ENCODE measurements around the gene FEZ2.
A peak's percentile ranks its signal among the peaks of the same experiment; 100 is the strongest.
"Not testable (repeated sequence)": the region's sequence is repeated elsewhere in the genome, so short reads cannot be mapped to it uniquely, and the experiment has no call there.

The FEZ2 gene

DNA sequence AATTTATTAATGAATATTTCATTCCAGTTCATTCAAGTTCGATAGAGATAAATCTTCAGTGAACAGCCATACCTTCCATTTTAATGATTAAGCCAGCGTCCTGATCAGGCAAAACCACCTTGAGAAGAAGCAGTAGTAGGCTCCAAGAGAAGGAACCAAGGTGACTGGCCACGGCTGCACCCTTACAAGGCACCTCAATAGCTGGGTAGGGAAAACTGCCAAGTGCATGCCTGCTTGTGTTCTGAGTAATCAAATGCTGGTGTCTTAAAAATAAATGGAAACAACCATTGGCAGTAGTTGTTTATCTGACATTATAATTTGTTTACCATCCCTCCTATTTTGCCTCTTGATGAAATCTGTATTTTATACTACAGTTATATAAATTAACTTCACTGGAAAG lies 10.0 kb upstream of the FEZ2 start:
- no peak overlapping the region for H3K4me3 ChIP-seq (ENCODE audit: low read length)
- TF ChIP-seq, protein P1, sequence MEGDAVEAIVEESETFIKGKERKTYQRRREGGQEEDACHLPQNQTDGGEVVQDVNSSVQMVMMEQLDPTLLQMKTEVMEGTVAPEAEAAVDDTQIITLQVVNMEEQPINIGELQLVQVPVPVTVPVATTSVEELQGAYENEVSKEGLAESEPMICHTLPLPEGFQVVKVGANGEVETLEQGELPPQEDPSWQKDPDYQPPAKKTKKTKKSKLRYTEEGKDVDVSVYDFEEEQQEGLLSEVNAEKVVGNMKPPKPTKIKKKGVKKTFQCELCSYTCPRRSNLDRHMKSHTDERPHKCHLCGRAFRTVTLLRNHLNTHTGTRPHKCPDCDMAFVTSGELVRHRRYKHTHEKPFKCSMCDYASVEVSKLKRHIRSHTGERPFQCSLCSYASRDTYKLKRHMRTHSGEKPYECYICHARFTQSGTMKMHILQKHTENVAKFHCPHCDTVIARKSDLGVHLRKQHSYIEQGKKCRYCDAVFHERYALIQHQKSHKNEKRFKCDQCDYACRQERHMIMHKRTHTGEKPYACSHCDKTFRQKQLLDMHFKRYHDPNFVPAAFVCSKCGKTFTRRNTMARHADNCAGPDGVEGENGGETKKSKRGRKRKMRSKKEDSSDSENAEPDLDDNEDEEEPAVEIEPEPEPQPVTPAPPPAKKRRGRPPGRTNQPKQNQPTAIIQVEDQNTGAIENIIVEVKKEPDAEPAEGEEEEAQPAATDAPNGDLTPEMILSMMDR (conservative IDR thresholded peaks at IDR 0.05; ENCODE audit: low read length): no peak
- DNase-seq (ENCODE audit: low read depth): peak; percentile 22

DNA sequence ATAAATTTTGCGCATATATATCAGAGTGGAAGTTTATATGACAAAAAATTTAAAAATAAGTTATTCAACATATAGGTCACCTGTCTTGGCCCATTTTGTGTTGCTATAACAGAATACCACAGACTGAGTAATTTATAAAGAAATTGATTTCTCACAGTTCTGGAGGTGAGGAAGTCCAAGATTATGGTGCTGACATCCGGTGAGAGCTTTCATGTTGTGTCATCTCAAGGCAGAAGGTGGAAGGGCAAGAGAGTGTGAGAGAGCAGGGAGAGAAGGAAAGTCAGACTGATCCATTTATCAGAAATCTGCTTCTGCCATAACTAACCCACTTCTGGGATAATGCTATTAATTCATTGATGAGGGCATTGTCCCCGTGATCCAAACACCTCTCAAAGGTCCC lies 9.0 kb upstream of the FEZ2 start:
- no peak for DNase-seq (ENCODE audit: low read depth)
- H3K4me3 ChIP-seq (ENCODE audit: low read length): no peak overlapping the region
- TF ChIP-seq, protein P1 (conservative IDR thresholded peaks at IDR 0.05; ENCODE audit: low read length): no peak

DNA sequence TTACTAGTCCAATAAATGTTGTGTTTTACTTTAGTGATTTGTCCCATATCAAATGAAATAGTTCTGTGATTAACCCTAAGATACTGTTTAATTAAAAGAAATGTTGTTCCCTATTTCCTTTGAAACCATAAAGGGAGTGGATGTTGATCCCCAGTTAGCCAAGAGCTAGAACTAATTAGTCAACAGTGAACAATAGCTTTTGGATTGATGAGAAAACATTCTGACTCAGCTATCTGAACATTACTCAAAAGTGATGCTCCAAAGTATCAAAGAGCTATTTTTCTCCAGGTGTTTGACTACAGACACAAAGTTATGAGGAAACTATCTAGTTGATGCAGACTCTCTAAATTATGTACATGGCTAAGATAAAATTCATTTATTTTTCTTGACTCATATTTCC lies 7.3 kb upstream of the FEZ2 start:
- no peak overlapping the region for H3K4me3 ChIP-seq (ENCODE audit: low read length)
- TF ChIP-seq, protein P1 (conservative IDR thresholded peaks at IDR 0.05; ENCODE audit: low read length): no peak
- no peak for DNase-seq (ENCODE audit: low read depth)

DNA sequence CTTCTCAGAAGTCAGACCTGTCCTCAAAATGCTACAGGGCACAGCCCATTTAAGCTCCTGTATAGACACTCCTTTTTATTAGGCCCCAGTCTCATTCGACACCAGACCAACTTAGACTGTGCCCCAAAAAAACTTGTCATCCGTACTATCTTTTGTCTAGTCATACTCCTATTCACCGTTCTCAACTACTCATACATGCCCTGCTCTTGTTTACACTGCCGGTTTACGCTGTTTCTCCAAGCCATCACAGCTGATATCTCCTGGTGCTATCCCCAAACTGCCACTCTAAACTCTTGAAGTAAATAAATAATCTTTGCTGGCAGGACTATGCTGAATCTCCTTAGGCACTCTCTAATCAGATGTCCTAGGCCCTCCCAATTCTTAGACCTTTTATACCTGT lies 5.7 kb upstream of the FEZ2 start:
- not testable (repeated sequence) for DNase-seq (ENCODE audit: low read depth); H3K4me3 ChIP-seq (ENCODE audit: low read length)

DNA sequence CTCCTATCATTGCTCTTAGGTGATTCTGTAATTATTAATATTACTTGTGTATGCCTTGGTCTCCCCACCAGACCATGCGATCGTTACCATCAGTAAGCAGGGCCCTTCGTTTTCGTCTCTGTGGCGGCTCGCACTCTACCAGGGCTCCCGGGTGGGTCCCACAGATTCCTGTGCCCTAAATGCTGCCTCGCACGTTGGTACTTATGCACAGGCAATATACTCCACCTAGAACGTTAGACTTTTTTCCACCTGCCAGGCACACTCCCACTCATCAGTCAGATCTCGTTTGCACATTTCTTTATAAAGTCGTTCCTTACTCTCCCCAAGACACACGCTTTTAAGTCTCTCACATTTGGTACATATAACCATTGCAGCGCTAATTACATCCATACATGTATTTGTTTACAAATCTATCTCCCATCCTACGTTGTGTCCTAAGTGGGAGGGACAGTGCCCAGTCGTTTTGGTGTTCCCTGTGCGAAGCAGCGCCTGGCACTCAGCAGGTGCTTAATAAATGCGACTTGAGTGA lies 901 bp downstream of the FEZ2 start:
- TF ChIP-seq, protein P1 (conservative IDR thresholded peaks at IDR 0.05; ENCODE audit: low read length): no peak
- DNase-seq (ENCODE audit: low read depth): no peak
- H3K4me3 ChIP-seq (ENCODE audit: low read length): peak overlapping the region; percentile 89

DNA sequence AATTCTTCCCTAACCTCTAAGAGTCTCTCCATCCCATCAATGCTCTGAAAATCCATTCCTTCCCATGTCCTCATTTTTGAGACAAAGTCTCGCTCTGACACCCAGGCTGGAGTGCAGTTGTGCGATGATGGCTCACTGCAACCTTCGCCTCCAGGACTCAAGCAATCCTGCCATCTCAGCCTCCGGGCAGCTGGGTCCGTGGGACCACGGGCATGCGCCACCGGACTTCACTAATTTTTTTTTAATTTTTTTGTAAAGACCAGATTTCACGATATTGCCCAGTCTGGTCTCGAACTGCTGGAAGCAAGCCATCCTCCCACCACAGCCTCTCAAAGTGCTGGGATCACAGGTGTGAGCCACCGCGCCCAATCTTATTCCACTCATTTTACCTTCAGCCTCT lies 1.6 kb downstream of the FEZ2 start:
- H3K4me3 ChIP-seq (ENCODE audit: low read length): peak overlapping the region; percentile 89
- no peak for DNase-seq (ENCODE audit: low read depth)
- TF ChIP-seq, protein P1 (conservative IDR thresholded peaks at IDR 0.05; ENCODE audit: low read length): no peak

DNA sequence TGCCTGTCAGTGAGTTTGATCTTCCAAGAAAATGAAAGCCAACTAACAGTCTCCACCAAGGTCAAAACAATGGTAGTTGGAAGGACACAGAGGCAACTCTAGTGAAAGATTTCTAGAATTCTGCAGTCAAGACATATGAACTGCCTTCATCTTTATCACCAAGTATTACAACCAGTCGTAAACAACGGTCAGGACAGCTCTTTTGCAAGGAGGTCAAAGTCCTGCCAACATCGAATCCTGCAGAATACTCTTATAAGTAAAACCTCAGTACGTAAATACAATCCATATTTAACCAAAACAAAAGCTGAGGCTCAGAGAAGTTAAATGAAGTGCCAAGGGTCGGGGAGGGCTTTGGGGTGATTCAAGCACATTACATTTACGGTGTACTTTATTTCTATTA lies 3.1 kb downstream of the FEZ2 start:
- DNase-seq (ENCODE audit: low read depth): no peak
- H3K4me3 ChIP-seq (ENCODE audit: low read length): no peak overlapping the region
- TF ChIP-seq, protein P1 (conservative IDR thresholded peaks at IDR 0.05; ENCODE audit: low read length): no peak

DNA sequence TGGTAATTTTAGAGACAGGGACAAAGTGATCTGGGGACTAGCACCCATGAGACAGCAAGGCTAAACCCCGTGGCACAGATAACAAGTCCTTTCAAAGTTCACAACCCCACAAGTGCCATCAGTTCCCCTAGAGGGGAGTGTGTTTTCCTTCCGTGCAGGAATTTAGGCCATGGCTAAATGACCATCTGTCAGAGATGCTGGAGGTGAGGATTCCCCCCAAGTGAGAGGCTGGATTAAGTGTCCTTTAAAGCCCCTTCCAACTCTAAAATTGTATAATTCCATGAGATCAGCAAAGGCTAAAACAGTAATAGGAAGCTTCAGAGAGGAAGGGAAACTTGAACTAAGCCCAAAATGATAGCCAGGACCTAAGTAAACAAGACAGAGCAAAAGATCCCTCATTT lies 8.7 kb downstream of the FEZ2 start:
- DNase-seq (ENCODE audit: low read depth): no peak

More for the DNA sequence above, 8.7 kb downstream of the FEZ2 start:
- H3K4me3 ChIP-seq (ENCODE audit: low read length): no peak overlapping the region
- TF ChIP-seq, protein P1 (conservative IDR thresholded peaks at IDR 0.05; ENCODE audit: low read length): no peak
